B cell (primary cell): ENCODE measurements around the gene TOMM40. TPM values are rescaled to one million over a fixed set of nuclear protein-coding genes. Genes with fewer than 3 reads are reported as not detected.

Experiments
- ATAC-seq: fragments of 200-7000 bp; cut with Tn5 transposase; one replicate; pipeline ENCODE4 v1.10.0; 2021; ENCODE audit warnings: low read depth, mild to moderate bottlenecking, moderate number of reproducible peaks, moderate library complexity
- CTCF ChIA-PET: fragments of 350-600 bp; sonication (Branson Sonifier 250); formaldehyde crosslinking; loops from one replicate; lab custom pipeline; 2021; ENCODE audit warnings: antibody characterized with exemption, inconsistent platforms; lab: Charles Lee
- POLR2A ChIA-PET: fragments of 350-600 bp; sonication (Branson Sonifier 250); formaldehyde crosslinking; loops from one replicate; lab custom pipeline; 2021; ENCODE audit warnings: antibody characterized with exemption; lab: Charles Lee
- DNase-seq: peaks from one replicate; pipeline ENCODE4 v3.0.0; 2013
- H2AFZ ChIP-seq: 2 replicates; pipeline ENCODE4 v1.6.1; 2012; ENCODE audit warnings: mild to moderate bottlenecking, low read depth, low read length; ENCODE audit not compliant: insufficient read depth, poor library complexity, severe bottlenecking
- H3K27ac ChIP-seq, 2 donors: 1 replicate in 1 of 2; 2 replicates in 1 of 2; pipeline ENCODE4 v1.5.1; 2012 to 2013; ENCODE audit warnings: low read length in 2 of 2, mild to moderate bottlenecking in 2 of 2, moderate library complexity in 1 of 2
- H3K27me3 ChIP-seq, 4 experiments: fragments of 200-600 bp in 1 of 4; sonication (generic) in 1 of 4; replicated peaks in 1 of 4; 1 replicate in 2 of 4; 2 replicates in 2 of 4; pipeline versions ENCODE4 v1.6.1 to v1.7.0; 2013 to 2016; ENCODE audit warnings: low read length in 3 of 4, mild to moderate bottlenecking in 2 of 4, mixed read lengths in 1 of 4, moderate library complexity in 1 of 4; ENCODE audit not compliant: insufficient read depth in 4 of 4, control insufficient read depth in 3 of 4; ENCODE audit errors: control extremely low read depth in 1 of 4
- H3K36me3 ChIP-seq, 2 experiments: replicated peaks in 1 of 2; 1 replicate in 1 of 2; 2 replicates in 1 of 2; pipeline versions ENCODE4 v1.6.1 to v1.7.1; 2013; ENCODE audit warnings: low read length in 1 of 2; ENCODE audit not compliant: insufficient read depth in 2 of 2, control insufficient read depth in 1 of 2; ENCODE audit errors: control extremely low read depth in 1 of 2, extremely low read depth in 1 of 2
- H3K4me1 ChIP-seq, 2 donors: fragments of 200-600 bp in 1 of 2; sonication (generic) in 1 of 2; 1 replicate in 1 of 2; 2 replicates in 1 of 2; pipeline versions ENCODE4 v1.5.1 to v1.6.1; 2013 to 2017; ENCODE audit warnings: low read length in 2 of 2; ENCODE audit not compliant: control insufficient read depth in 2 of 2, insufficient read depth in 2 of 2
- H3K4me2 ChIP-seq: replicated peaks from 2 replicates; pipeline ENCODE3; 2012; ENCODE audit warnings: mild to moderate bottlenecking, low read depth, low read length; ENCODE audit not compliant: poor library complexity, severe bottlenecking
- H3K4me3 ChIP-seq, 5 experiments: fragments of 200-600 bp in 1 of 5; sonication (generic) in 1 of 5; 1 replicate in 3 of 5; 2 replicates in 2 of 5; pipeline versions ENCODE4 v1.5.1 to v1.7.0; 2011 to 2016; ENCODE audit warnings: low read length in 4 of 5, mild to moderate bottlenecking in 4 of 5, low read depth in 2 of 5, control low read depth in 1 of 5, moderate library complexity in 1 of 5; ENCODE audit not compliant: insufficient read depth in 1 of 5; ENCODE audit errors: control extremely low read depth in 1 of 5, extremely low read depth in 1 of 5
- H3K79me2 ChIP-seq: fragments of 200-600 bp; sonication (generic); one replicate; pipeline ENCODE4 v1.6.0; 2016; ENCODE audit warnings: low read length; ENCODE audit not compliant: control insufficient read depth, insufficient read depth
- H3K9ac ChIP-seq: fragments of 200-600 bp; sonication (generic); 2 replicates; pipeline ENCODE4 v1.6.1; 2017; ENCODE audit warnings: mild to moderate bottlenecking, low read length, moderate library complexity
- H3K9me3 ChIP-seq, 3 donors: one replicate each; pipeline versions ENCODE4 v1.6.1 to v1.7.1; 2013; ENCODE audit warnings: low read length in 2 of 3; ENCODE audit not compliant: control insufficient read depth in 2 of 3, insufficient read depth in 1 of 3; ENCODE audit errors: control extremely low read depth in 1 of 3
- H4K20me1 ChIP-seq: 2 replicates; pipeline ENCODE4 v1.6.0; 2012; ENCODE audit warnings: mild to moderate bottlenecking, low read length; ENCODE audit not compliant: insufficient read depth, control insufficient read depth, poor library complexity, severe bottlenecking
- H3K27ac Mint-ChIP-seq: one replicate; pipeline ENCODE4 v1.8.0; 2021; ENCODE audit warnings: mixed read lengths
- H3K27me3 Mint-ChIP-seq: one replicate; pipeline ENCODE4 v1.8.0; 2021; ENCODE audit warnings: mixed read lengths
- H3K4me1 Mint-ChIP-seq: one replicate; pipeline ENCODE4 v1.8.0; 2021; ENCODE audit warnings: mixed read lengths
- H3K4me3 Mint-ChIP-seq: one replicate; pipeline ENCODE4 v1.8.0; 2021; ENCODE audit warnings: mixed read lengths
- H3K9me3 Mint-ChIP-seq: one replicate; pipeline ENCODE4 v1.8.0; 2022; ENCODE audit warnings: mixed read lengths; ENCODE audit not compliant: insufficient read depth
- EZH2 ChIP-seq: IDR thresholded peaks from 2 replicates; pipeline ENCODE4 v1.6.1; 2012; ENCODE audit warnings: borderline replicate concordance, low read depth, mild to moderate bottlenecking, moderate library complexity, low read length; ENCODE audit not compliant: insufficient read depth, poor library complexity, severe bottlenecking
- WGBS: methylation state at CpG from one replicate; pipeline ENCODE4 v1.1.5; 2013; ENCODE audit warnings: missing lambda C conversion rate; ENCODE audit not compliant: insufficient coverage; 5-methylcytosine and 5-hydroxymethylcytosine counted together
- intact Hi-C: fragments of 100-400 bp; cut with micrococcal nuclease; formaldehyde crosslinking; loops from one replicate; pipeline ENCODE4 v1.10.0; 2022
- polyA plus RNA-seq: library from polyadenylated mRNA; depleted of rRNA; stranded (reverse); fragments of >200 nt; gene quantifications from 2 replicates; pipeline ENCODE4 v1.2.3, GENCODE V29; 2012
- total RNA-seq, 2 donors: library from RNA; stranded (reverse); fragments of 120-200 nt in 1 of 2; gene quantifications; 1 replicate in 1 of 2; 2 replicates in 1 of 2; pipeline versions ENCODE4 v1.2.3 to v1.2.4, GENCODE V29; 2013 to 2022
- TF ChIP-seq, protein P1 (sequence below): fragments of 200-600 bp; IDR thresholded peaks from one replicate; pipeline ENCODE4 v1.8.0; 2022; ENCODE audit warnings: antibody characterized with exemption, mild to moderate bottlenecking

The TOMM40 gene
- total and polyA plus RNA-seq, 2 donors (not counting 1 experiment from before 2014, with no cell fraction given), result 30.9 to 31.1 TPM

DNA sequence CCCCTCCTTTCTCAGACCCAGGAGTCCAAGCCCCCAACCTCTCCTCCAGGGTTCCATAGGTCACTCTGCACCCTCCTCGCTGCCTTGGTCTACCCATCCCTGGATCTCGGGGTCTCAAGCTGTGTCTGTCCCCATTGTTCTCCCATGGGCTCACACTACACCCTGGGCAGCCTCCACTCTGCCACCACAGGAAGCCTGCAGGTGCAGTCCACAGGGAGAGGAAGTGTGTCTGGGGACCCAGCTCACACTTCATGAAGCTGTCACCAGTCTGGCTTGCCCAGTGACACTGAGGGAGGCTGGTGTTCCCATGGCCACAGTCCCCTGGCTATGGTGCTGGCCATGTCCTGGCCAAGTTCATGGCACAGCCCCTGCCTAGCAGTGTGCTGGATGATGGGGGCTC is 39.6 kb upstream of the TOMM40 start:
- TF ChIP-seq EZH2, result no peak
- TF ChIP-seq, protein P1, sequence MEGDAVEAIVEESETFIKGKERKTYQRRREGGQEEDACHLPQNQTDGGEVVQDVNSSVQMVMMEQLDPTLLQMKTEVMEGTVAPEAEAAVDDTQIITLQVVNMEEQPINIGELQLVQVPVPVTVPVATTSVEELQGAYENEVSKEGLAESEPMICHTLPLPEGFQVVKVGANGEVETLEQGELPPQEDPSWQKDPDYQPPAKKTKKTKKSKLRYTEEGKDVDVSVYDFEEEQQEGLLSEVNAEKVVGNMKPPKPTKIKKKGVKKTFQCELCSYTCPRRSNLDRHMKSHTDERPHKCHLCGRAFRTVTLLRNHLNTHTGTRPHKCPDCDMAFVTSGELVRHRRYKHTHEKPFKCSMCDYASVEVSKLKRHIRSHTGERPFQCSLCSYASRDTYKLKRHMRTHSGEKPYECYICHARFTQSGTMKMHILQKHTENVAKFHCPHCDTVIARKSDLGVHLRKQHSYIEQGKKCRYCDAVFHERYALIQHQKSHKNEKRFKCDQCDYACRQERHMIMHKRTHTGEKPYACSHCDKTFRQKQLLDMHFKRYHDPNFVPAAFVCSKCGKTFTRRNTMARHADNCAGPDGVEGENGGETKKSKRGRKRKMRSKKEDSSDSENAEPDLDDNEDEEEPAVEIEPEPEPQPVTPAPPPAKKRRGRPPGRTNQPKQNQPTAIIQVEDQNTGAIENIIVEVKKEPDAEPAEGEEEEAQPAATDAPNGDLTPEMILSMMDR, result no peak
- CTCF ChIA-PET, result interaction anchor here (0.8 kb wide), 1 partner anchor 128 kb away, joined by 4 read pairs; no protein-coding TSS in a partner anchor
- ATAC-seq, result no peak
- H3K4me3 ChIP-seq, result no peak overlapping the region
- no peak overlapping the region for H2AFZ ChIP-seq
- Mint-ChIP-seq H3K27ac (no peak overlapping the region), H3K4me1 (peaks cover 9% of the 10 kb centered on the region), H3K27me3 (peaks cover 46% of the 10 kb centered on the region), H3K4me3 (no peak overlapping the region), H3K9me3 (no peaks in the 10 kb centered on the region)
- peaks cover 18 to 19% of the 10 kb centered on the region in 2 donors for H3K4me1 ChIP-seq
- no peaks in the 10 kb centered on the region for H4K20me1 ChIP-seq
- no peak overlapping the region for H3K9ac ChIP-seq
- no peak for DNase-seq
- intact Hi-C loops, result no loop called here
- WGBS, result no CpG with 5 or more reads among the region's 2 CpGs
- H3K27ac ChIP-seq, result no peak overlapping the region
- H3K36me3 ChIP-seq, result no peaks in the 10 kb centered on the region
- no peak overlapping the region for H3K4me2 ChIP-seq
- POLR2A ChIA-PET, result no interaction called here
- no peaks in the 10 kb centered on the region for H3K79me2 ChIP-seq
- peaks cover 0 to 31% (median 12%) of the 10 kb centered on the region in 4 experiments for H3K27me3 ChIP-seq
- peaks cover 0 to 13% (median 0%) of the 10 kb centered on the region in 3 donors for H3K9me3 ChIP-seq

DNA sequence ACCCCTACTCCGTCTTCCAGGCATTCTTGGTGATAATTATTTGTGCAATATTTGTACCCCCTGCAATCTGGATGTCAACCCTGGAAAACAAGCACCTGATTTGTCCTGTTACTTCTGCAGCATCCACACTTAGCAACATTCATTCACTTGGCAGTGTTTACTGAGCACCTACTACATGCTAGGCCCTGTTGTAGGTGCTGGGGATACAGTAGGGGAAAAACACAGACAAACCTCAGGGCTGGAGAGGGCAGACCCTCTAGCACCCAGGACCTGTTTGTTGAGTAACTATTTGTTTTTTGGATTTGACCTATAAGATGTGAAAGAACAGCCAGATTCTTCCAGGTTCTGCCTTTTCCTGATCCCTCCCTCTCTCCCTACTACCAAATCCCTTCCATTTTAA is 35.4 kb upstream of the TOMM40 start:
- Mint-ChIP-seq H3K27me3 (peaks cover 21% of the 10 kb centered on the region), H3K4me1 (no peaks in the 10 kb centered on the region), H3K9me3 (no peaks in the 10 kb centered on the region), H3K27ac (no peak overlapping the region), H3K4me3 (no peak overlapping the region)
- Histone ChIP-seq H3K4me1 (no peaks in the 10 kb centered on the region), H3K27ac (no peak overlapping the region), H3K4me3 (no peak overlapping the region), H3K27me3 (peaks cover 0 to 3% (median 0%) of the 10 kb centered on the region in 4 experiments), H3K9me3 (no peaks in the 10 kb centered on the region), H2AFZ (no peak overlapping the region), H3K4me2 (no peak overlapping the region), H3K9ac (no peak overlapping the region), H3K79me2 (no peaks in the 10 kb centered on the region), H4K20me1 (no peaks in the 10 kb centered on the region), H3K36me3 (no peaks in the 10 kb centered on the region)
- ATAC-seq, result no peak
- TF ChIP-seq, protein P1, result no peak
- TF ChIP-seq EZH2, result no peak
- DNase-seq, result no peak
- CTCF ChIA-PET, result interaction anchor here (1.0 kb wide), 1 partner anchor 35 kb away, joined by 3 read pairs; no protein-coding TSS in a partner anchor
- no CpG with 5 or more reads among the region's 1 CpG for WGBS
- POLR2A ChIA-PET, result interaction anchor here (0.6 kb wide), 1 partner anchor 60 kb away, joined by 8 read pairs; no protein-coding TSS in a partner anchor
- intact Hi-C loops, result no loop called here
